GM18517 (cell line): Measurements from ENCODE around the gene IFNE.
A peak's percentile ranks its signal among the peaks of the same experiment; 100 is the strongest.
"Not testable (repeated sequence)": the region's sequence is repeated elsewhere in the genome, so short reads cannot be mapped to it uniquely, and the experiment has no call there.

ENCODE experiments used
- ATAC-seq: cut with Tn5 transposase; IDR thresholded peaks from one replicate; pipeline ENCODE4 v1.9.1; 2021; ENCODE audit warnings: mild to moderate bottlenecking, moderate library complexity; ENCODE audit not compliant: unreplicated experiment

IFNE gene

DNA sequence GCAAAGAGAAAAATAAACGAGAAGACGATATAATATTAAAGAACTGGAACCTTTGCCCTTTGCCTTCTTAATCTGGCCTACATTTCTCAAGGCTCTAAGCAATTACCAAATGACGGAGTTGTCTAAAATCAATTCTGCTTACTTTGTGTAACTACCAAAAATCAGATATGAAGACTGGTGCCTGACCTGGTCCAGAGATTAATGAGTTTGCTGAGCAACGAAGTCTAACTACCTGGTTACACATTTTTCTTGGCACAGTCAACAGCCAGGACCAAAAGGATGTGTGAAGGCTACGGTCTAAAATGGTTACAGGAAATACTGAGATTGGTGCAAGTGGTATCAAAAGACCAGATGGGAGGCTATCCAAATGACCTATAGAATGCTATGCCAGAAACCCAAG, 17.8 kb upstream of the IFNE start:
- no peak for ATAC-seq

DNA sequence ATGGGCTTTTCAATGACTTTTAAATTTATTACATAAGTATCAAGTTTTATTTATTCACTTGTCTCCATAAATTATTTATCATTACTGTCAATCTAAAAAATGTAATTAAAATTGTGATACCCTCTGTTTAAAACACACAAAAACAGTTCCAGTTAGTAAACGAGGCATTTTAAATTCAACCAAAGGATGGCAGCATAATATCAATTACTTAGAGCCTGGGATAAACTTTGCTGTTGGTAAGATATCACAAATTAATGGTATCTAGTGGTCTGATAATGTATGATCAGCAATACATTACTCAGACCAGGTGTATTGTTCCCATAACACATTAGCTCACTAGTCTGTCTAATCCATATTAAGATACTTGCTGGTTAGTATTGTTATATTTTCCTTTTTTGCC, 9.6 kb upstream of the IFNE start:
- no peak for ATAC-seq

DNA sequence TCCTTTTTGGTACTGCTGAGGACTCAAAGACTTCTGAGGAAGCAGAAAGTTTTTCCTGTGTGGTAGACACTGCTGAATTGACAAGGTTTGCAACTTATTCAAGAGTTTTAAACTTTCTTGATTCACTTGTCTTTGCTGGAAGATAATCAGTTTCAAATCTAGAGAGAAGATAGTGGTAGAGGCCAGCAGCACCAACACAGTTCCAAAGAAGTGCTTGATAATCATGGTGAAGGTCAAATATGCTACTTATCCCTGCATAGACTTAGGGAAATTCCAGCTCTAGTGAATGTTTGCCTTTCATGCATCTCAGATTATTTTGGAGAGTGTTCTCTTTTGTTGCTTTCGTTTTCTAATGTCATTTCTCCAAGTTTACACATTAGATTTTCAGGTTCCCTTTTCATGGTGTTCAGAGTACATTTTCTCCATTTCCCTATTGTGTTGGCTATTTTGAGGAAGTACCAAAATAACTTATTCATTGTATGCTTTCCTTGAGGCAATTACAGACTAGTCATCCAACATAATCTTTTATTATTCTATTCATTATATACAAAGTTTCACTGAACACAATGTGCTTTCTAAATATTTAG, 550 bp downstream of the IFNE start:
- no peak for ATAC-seq

DNA sequence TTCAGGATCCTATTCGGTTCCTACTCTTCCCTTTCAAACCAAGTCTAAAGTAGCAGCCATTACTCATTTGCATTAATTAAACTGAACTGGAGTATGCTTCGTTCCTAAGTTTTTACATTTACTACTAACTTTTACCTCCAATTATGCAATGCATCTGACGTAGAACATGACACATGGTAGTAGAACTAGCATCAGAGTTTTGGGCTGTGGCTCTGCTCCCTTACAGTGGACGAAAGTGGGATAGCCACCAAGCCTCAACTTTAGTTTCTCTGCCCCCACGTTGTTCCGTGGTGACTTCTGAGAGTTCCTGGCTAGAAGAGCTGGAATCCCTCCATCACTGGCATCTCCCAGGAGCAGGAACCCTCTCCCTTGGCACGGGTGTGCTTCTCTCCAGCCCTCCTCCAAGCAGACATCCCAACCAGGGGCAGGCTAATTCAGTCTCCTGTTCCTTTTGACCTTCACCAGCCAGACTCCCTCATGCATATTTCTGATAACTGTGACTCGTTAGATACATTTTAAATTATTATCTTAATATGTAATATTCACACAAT, 2.9 kb downstream of the IFNE start:
- no peak for ATAC-seq

DNA sequence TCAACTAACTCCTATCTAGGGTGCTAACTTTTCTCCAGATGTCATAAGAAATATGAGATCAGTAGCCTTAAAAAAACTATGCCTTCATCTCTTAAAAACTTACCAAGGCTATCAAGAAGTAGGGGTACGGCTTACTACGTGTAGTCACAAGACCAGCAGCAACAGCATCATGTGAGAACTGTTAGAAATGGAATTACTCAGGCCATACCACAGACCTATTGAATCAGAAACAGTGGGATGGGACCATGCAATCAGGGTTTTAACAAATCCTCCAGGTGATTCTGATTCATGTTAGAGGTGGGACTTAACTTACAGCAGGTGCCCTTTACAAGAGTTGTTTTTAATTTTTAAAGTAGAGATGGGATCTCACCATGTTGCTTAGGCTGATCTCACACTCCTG, 4.6 kb downstream of the IFNE start:
- no peak for ATAC-seq

DNA sequence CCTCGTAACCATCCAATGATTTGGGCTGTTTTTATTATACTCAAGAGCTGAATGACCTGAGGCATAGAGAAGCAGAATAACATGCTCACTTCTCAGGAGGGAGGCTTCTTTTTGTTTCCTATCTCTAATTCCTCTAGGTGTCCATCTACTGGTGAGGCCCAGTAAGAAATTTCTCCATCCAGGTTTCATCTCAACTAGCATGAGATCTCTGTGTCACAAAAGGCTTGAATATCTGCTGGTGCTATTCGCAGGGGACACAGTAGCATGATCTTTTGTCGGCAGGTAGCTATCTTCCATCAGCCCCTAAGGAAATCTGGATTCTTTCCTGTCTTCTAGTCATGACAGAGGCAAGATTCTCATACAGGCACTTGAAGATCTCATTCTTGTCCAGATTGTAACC, 8.9 kb downstream of the IFNE start:
- no peak for ATAC-seq

DNA sequence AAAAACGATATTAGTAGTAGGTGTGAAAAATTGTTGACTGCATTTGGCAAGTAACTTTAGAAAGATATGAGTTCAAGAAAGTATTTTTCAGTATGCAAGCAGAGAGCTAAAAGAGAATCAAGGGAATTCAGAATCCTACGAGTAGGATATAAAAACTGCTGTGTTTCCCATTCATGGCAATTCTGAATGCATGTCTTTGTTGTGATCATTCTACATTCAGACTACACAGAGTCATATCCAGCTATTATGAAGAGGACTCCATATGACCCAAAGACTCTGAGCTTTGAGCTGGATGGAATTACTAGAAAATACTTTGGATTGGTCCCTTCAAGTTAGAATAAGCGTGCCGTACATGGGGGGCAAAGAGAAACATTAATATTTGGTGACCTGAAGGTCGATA, 12.0 kb downstream of the IFNE start:
- ATAC-seq: no peak

DNA sequence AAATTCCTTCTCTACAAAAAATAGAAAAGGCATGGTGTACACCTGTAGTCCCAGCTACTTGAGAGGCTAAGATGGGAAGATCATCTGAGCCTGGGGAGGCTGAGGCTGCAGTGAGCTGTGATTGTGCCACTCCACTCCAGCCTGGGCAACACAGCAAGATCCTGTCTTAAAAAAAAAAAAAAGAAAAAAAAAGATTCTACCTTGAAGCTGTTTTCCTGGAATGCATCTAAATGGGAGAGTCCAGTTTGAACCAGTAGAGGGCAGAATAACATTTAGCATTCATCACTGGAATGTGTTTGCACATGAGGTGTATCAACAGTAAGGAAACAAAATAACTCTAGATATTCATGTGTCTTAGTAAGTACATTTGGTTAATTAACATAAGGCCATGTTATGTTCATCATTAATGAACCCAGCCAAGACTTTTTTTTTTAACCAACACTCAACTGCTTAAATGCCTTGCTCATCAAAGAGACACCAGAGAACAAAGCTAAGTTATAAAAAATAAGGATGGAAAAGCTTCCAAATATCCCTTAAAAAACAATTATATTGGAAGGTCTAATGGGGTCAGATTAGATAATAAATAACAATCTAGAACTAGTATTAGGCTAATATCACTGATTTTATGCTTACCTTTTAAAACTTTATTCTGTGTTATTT, 16.1 kb downstream of the IFNE start:
- peak; percentile 71 for ATAC-seq

DNA sequence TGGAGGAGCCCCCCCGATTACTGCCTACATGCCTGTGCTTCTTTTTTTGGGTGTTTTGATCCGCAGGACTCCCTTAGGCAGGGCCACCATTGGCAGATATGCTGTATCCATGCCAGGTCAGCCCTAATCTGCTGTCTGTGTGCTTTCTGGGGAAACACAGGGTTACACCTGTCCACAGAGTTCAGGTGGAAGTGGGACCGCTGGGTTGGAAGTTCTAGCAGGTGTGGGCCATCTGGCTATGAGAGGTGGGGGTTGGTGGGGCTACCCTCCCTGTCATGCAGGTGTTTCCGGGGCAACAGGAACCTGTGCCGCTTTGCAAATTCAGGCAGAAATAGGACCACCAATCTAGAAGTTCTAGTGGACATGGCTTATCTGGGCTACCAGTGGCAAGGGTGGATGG, 17.0 kb downstream of the IFNE start:
- ATAC-seq: no peak

DNA sequence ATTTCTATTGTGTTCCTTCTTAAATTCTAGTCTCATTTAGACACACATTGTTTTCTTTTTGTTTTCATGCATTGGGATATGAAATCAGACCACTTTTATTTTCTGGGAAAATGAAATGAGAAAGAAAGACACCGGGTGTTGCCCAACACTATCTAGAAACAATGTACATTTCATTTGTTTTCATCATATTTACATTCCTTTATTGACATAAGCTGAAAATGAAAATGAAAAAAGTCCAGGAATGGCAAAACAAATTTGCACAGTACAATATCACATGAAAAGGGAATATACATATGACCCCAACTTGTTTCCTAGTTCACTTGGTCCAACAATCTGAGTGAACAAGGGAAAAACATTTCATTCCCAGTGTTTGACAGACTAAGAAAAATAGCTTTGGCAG, 20.7 kb downstream of the IFNE start:
- no peak for ATAC-seq

DNA sequence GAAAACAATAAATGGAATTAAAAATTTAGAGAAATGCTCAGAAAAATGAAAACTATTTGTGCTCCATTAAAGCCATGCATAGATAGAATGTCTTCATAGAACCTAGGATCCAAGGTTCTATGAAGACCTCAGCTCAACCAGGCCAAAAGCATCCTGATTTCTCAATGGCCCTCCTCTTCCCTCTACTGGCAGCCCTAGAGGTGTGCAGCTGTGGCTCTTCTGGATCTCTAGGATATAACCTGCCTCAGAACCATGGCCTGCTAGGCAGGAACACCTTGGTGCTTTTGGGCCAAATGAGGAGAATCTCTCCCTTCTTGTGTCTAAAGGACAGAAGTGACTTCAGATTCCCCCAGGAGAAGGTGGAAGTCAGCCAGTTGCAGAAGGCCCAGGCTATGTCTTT, 26.8 kb downstream of the IFNE start:
- ATAC-seq: peak; percentile 81

DNA sequence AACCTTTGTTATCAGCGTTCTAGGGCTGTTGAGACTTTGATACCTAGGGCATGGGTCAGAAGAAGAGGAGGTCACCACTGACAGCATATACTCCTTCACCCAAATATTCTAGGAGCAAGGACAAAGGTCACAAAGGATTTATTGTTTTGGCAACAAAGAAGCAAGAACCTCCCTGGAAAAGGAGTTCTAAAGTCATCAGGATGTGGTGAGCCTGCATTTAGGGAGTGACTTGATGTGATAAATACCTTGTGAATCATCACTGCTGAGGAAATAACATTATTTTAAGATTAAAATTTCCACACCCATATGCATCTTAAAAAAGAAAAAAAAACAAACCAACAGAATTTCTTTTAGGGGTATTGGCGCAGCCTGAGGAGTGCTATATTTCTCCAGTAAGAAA, 28.0 kb downstream of the IFNE start:
- no peak for ATAC-seq

DNA sequence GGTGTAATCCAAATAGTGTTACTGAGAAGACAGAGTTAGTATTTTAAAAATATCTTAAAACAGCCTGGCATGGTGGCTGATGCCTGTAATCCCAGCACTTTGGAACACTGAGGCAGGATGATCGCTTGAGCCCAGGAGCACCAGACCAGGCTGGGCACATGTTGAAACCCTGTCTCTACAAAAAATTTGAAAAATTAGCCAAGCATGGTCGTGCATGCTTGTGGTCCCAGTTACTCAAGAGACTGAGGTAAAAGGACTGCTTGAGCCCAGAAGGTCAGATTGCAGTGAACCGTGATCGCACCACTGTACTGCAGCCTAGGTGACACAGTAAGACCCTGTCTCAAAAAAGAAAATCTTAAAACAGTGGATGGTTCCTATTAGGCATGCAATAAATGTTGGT, 29.4 kb downstream of the IFNE start:
- no peak for ATAC-seq

DNA sequence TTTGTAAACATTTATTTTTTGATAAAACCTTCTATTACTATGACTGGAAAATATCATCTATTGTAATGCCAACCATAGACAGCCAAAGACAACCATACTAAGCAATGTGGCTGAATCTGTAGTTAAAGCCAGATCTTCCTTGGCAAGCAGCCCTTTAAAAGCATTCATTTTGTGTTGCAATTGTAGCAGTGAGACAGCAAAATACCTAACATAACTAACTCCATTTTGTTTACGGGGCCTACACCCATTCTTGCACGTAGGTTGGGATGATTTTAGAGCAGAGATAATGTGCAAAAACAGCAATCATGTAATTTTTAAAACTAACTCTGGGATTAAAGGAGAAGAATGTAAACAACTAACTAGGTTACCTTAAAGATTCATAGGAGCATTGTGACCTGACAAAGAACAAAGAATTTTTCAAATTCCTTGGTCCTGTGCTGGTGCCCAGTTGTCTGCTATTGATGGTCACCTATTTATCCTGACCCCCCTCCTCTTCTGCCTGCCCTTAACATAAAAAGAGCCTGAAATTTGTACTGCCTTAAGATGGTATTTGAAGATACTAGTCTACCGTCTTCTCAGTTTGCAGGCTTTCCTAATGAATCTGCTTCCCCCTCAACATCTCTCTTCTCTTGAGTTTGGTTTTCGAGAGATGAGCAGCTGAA, 31.2 kb downstream of the IFNE start:
- no peak for ATAC-seq

DNA sequence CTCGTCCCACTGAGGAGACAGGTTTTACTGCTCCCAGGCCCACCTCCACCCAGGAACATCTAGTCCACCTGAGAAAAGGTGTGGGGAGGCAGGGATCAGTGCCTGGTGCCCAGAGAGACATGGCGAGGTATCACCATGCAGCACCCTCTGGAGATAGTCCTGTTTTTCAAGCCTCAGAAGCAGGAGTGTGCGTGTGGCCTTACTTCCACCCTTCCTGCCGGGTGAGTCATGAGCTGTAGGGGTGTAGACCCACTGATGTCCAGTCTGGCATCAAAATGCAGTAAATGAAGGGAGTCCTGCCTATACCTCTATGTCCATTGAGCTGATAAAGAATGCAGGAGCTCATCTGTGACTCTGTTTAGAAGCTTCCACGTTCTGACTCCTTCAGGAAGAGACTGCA, 32.8 kb downstream of the IFNE start:
- ATAC-seq: not testable (repeated sequence)

DNA sequence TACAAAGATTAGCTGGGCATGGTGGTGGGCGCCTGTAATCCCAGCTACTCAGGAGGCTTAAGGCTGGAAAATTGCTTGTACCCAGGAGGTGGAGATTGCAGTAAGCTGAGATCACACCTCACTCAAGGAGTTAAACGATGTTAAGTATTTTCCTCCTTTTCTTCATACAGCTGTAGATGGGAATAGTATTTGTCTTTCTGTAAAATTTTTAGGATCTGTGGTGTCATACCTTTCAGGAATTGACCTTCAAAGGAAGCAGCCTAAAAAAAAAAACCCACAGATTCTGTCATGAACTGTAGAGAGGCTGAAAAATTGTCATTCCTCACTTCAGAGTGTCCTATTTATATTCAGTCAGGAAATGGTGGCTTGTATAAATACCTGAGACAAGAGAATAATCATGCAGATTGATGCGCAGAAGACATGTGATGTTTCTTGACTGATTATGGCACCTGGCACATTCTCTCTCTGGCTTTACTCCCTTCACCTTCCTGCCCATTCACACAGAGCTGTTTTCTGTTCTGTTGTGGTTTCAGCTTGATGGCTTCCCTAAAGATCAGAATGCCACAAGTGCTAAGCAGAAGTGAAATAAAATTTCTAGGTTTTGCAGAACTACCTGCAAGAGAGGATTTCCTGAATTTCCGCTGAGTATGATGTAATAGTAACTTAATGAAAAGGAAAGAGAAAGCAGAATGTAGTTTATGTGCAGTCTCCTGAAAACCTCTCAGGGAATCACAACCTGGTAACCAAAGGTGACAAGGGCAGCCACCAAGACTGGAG, 38.1 kb downstream of the IFNE start:
- ATAC-seq: peak; percentile 87

DNA sequence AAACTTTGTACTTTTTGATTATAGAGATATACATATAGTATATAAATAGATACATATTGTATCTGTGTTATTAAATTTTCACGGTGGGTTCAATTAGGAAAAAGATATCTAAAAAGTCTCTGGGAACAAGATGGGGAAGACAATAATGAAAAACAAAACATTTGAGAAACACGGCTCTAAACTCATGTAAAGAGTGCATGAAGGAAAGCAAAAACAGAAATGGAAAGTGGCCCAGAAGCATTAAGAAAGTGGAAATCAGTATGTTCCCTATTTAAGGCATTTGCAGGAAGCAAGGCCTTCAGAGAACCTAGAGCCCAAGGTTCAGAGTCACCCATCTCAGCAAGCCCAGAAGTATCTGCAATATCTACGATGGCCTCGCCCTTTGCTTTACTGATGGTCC, 42.0 kb downstream of the IFNE start, which contains the start of gene IFNA1:
Gene IFNA1 (plus strand): TSS at position 301 of the 400 bp plus-strand sequence. CDS start 69 bp downstream, at position 370.
- no peak for ATAC-seq

DNA sequence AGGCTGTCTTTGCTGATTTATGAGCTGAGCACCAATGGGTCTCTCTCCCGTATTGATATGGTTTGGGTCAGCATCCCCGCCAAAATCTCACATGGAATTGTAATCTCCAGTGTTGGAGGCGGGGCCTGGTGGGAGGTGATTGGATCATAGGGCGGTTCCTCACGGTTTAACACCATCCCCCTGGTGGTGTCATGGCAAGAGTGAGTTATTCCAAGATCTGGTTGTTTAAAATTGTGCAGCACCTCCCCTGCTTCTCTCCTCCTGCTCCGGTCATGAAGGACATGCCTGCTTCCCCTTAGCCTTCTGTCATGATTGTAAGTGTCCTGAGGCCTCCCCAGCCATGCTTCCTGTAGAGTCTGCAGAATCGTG, 47.1 kb downstream of the IFNE start:
- not testable (repeated sequence) for ATAC-seq

DNA sequence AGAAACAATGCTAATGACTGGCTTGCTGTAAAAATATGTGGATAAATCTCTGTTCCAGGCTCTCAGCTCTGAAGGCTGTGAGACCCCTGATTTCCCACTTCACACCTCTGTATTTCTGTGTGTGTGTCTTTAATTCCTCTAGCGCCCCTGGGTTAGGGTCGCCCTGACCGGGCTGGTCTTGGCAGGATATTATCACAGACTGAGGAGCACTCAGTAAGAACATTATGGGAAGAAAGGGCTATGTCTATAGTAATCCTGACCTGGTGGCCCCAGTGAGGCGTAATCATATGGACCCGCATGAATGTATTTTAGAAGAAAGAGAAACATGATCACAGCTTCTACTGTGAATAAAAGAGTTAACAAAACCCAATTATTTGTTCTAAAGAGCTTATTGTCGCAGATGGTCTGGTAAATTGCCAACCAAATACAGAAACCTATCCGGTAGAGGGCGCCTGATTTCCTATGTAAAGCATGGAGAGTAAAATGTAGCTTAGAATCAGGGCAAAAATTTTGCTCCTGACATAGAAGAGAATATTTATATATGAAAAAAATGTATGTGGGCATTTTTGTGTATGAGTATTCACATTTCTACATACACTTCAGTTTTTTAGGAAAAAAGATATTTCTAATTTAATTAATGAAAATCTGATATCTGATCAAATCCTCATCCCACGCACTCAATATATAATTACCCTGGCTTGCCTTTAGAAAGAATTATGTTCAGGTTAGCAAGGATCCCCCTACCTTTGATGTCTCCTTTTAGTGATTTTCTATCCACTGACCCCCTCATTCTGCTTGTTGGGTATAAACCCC, 47.7 kb downstream of the IFNE start:
- ATAC-seq: no peak

DNA sequence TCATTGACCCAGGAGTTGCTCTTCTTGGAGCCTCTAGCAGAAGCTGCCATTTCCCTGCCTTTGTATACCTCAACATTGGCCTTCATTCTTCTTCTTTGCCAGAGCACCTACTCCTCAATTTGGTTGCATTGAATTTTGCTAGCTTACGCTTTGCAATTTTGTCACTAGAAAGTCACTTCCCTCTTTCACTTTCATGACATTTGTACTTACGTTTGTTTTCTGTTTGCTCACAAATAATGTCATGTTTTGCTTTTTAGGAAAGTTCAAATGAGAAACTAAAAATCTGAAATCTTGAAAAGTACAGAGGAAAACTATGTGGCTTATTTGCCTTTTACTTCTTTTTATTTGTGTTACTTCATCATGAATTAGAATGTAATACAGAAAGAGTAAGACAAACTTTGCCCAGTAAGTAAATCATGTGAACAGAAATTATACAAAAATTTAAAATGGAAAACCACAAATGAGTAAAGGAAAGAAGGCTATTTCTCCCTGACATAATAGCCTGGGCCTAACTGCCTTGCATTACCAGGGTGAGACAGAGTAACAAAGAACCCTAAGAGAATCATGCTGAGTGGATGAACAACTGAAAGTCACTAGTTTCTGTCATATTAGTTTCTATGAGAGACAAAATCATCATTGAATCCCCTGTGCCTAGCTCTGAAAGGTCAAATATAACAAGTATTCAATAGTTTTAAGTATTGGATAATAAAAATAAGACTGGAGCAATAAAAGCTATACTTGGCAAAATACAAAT, 49.3 kb downstream of the IFNE start:
- ATAC-seq: peak; percentile 71
